Anterior cingulate cortex (tissue), 58 donors: ENCODE data around the gene AGMO.
"Not testable (repeated sequence)": the region's sequence is repeated elsewhere in the genome, so short reads cannot be mapped to it uniquely, and the experiment has no call there.

Experiments
- DNase-seq, 58 donors: peaks; one replicate each; lab custom pipeline; 2025; lab: John Stamatoyannopoulos, UW

AGMO gene

GRCh38 chr7:15560968-15561367, 847 bp downstream of the AGMO start:
- no peak for DNase-seq

GRCh38 chr7:15559416-15559928, 2.3 kb downstream of the AGMO start:
- DNase-seq: no peak

GRCh38 chr7:15558756-15559155, 3.1 kb downstream of the AGMO start:
- no peak for DNase-seq

- no peak for DNase-seq
These were observed 4.1 kb downstream of the AGMO start for GRCh38 chr7:15557686-15558085.

GRCh38 chr7:15557186-15557585, 4.6 kb downstream of the AGMO start:
- no peak for DNase-seq

- DNase-seq: no peak
These were observed 5.3 kb downstream of the AGMO start for GRCh38 chr7:15556339-15557105.

- no peak for DNase-seq
These were observed 6.4 kb downstream of the AGMO start for GRCh38 chr7:15555381-15555859.

GRCh38 chr7:15554744-15555143, 7.1 kb downstream of the AGMO start:
- no peak for DNase-seq

- DNase-seq: no peak
These were observed 7.7 kb downstream of the AGMO start for GRCh38 chr7:15554081-15554480.

GRCh38 chr7:15547320-15547719, 14.5 kb downstream of the AGMO start:
- DNase-seq: not testable (repeated sequence)

- no peak for DNase-seq
These were observed 15.5 kb downstream of the AGMO start for GRCh38 chr7:15546272-15546792.

GRCh38 chr7:15544050-15544449, 17.8 kb downstream of the AGMO start:
- no peak for DNase-seq

- no peak for DNase-seq
These were observed 18.6 kb downstream of the AGMO start for GRCh38 chr7:15543256-15543655.

GRCh38 chr7:15527648-15528047, 34.2 kb downstream of the AGMO start:
- DNase-seq: no peak

- no peak for DNase-seq
These were observed 36.1 kb downstream of the AGMO start for GRCh38 chr7:15525652-15526263.

GRCh38 chr7:15524077-15524476, 37.7 kb downstream of the AGMO start:
- no peak for DNase-seq

- not testable (repeated sequence) for DNase-seq
These were observed 44.0 kb downstream of the AGMO start for GRCh38 chr7:15517865-15518264.

- no peak for DNase-seq
These were observed 46.6 kb downstream of the AGMO start for GRCh38 chr7:15515252-15515651.

GRCh38 chr7:15508258-15508657, 53.6 kb downstream of the AGMO start:
- DNase-seq: peak in 1 of 58 donors; percentile 43

- DNase-seq: no peak
These were observed 54.1 kb downstream of the AGMO start for GRCh38 chr7:15507708-15508107.

- DNase-seq: no peak
These were observed 54.6 kb downstream of the AGMO start for GRCh38 chr7:15507171-15507570.

- no peak for DNase-seq
These were observed 56.1 kb downstream of the AGMO start for GRCh38 chr7:15505761-15506160.
